Stimulated activated CD4-positive, alpha-beta T cell treated with anti-CD3 and anti-CD28 coated beads, TNF-alpha, amount 100 ng/mL, for 24 hours (primary cell): ENCODE measurements around the gene GATD1.
"Not testable (repeated sequence)": the region's sequence is repeated elsewhere in the genome, so short reads cannot be mapped to it uniquely, and the experiment has no call there.

Experiments
- DNase-seq, 3 experiments: peaks; one replicate each; pipeline ENCODE4 v3.0.0-alpha.2; 2020; ENCODE audit warnings: low read depth in 3 of 3

GATD1 gene

GRCh38 chr11:763549-764321 is 13.6 kb downstream of the GATD1 start:
- no peak for DNase-seq

- no peak for DNase-seq
Observed at GRCh38 chr11:763073-763463, 14.2 kb downstream of the GATD1 start.

GRCh38 chr11:762421-763072 is 14.7 kb downstream of the GATD1 start:
- DNase-seq, result no peak

- no peak for DNase-seq
Observed at GRCh38 chr11:761526-762108, 15.7 kb downstream of the GATD1 start.

GRCh38 chr11:760236-760635 is 17.1 kb downstream of the GATD1 start:
- DNase-seq, result no peak

GRCh38 chr11:749731-750130 is 27.6 kb downstream of the GATD1 start:
- no peak for DNase-seq

- no peak for DNase-seq
Observed at GRCh38 chr11:748007-748359, 29.3 kb downstream of the GATD1 start.

GRCh38 chr11:747158-748006 is 29.9 kb downstream of the GATD1 start, which contains the start of gene TALDO1:
TSS of gene TALDO1 (plus strand) at chr11:747464. CDS start at chr11:747482, 18 bp downstream.
- DNase-seq, result peak; percentile 63 to 92 (median 73)

GRCh38 chr11:746289-747157 is 30.8 kb downstream of the GATD1 start:
- DNase-seq, result no peak

- DNase-seq, result no peak
Observed at GRCh38 chr11:745428-745827, 31.9 kb downstream of the GATD1 start.

GRCh38 chr11:742571-743201 is 34.6 kb downstream of the GATD1 start:
- DNase-seq, result no peak

GRCh38 chr11:742156-742546 is 35.1 kb downstream of the GATD1 start:
- no peak for DNase-seq

GRCh38 chr11:737899-738298 is 39.4 kb downstream of the GATD1 start:
- DNase-seq, result not testable (repeated sequence)

- DNase-seq, result no peak
Observed at GRCh38 chr11:737366-737765, 39.9 kb downstream of the GATD1 start.

- DNase-seq, result not testable (repeated sequence)
Observed at GRCh38 chr11:734541-734940, 42.7 kb downstream of the GATD1 start.

- no peak for DNase-seq
Observed at GRCh38 chr11:733072-733471, 44.2 kb downstream of the GATD1 start.

GRCh38 chr11:729492-730074 is 47.7 kb downstream of the GATD1 start:
- DNase-seq, result no peak

- no peak for DNase-seq
Observed at GRCh38 chr11:728901-729491, 48.3 kb downstream of the GATD1 start.

GRCh38 chr11:727859-728748 is 49.2 kb downstream of the GATD1 start:
- DNase-seq, result peak; percentile 58 to 80 (median 62)
